Mucosa of gallbladder (tissue), 1 donor: Measurements from ENCODE around the gene SBNO1. TPM values are rescaled to one million over a fixed set of nuclear protein-coding genes. Genes with fewer than 3 reads are reported as not detected.
A peak's percentile ranks its signal among the peaks of the same experiment; 100 is the strongest.
"Not testable (repeated sequence)": the region's sequence is repeated elsewhere in the genome, so short reads cannot be mapped to it uniquely, and the experiment has no call there.

Source experiments
- DNase-seq: peaks from one replicate; pipeline ENCODE4 v3.0.0-alpha.2; 2020; ENCODE audit warnings: low spot score
- total RNA-seq: library from RNA; stranded (reverse); gene quantifications from one replicate; pipeline ENCODE4 v1.2.1, GENCODE V29; 2021
- donor health status: DM: no; HTN: no; CAD: no.

Gene SBNO1
- total RNA-seq, 1 donor from 2014 or later = 29.7 TPM

- no peak for DNase-seq
Observed at GRCh38 chr12:123388951-123389559, 24.4 kb upstream of the SBNO1 start.

GRCh38 chr12:123388177-123388950 lies 23.7 kb upstream of the SBNO1 start:
- DNase-seq = peak; percentile 73

GRCh38 chr12:123387508-123388176 lies 23.0 kb upstream of the SBNO1 start:
- DNase-seq = no peak

- DNase-seq = not testable (repeated sequence)
Observed at GRCh38 chr12:123385536-123385935, 20.9 kb upstream of the SBNO1 start.

- no peak for DNase-seq
Observed at GRCh38 chr12:123384994-123385376, 20.3 kb upstream of the SBNO1 start.

- no peak for DNase-seq
Observed at GRCh38 chr12:123384318-123384993, 19.8 kb upstream of the SBNO1 start.

GRCh38 chr12:123382684-123383083 lies 18.0 kb upstream of the SBNO1 start:
- DNase-seq = no peak

GRCh38 chr12:123379391-123379790 lies 14.7 kb upstream of the SBNO1 start:
- no peak for DNase-seq

- DNase-seq = not testable (repeated sequence)
Observed at GRCh38 chr12:123372415-123372814, 7.8 kb upstream of the SBNO1 start.

GRCh38 chr12:123371667-123372368 lies 7.2 kb upstream of the SBNO1 start:
- DNase-seq = not testable (repeated sequence)

GRCh38 chr12:123369229-123369628 lies 4.6 kb upstream of the SBNO1 start:
- no peak for DNase-seq

GRCh38 chr12:123368431-123368830 lies 3.8 kb upstream of the SBNO1 start:
- DNase-seq = not testable (repeated sequence)

GRCh38 chr12:123367511-123367910 lies 2.9 kb upstream of the SBNO1 start:
- no peak for DNase-seq

- peak; percentile 99 for DNase-seq
Observed at GRCh38 chr12:123365025-123365917, 624 bp upstream of the SBNO1 start.

GRCh38 chr12:123363740-123364531 lies 711 bp downstream of the SBNO1 start:
- no peak for DNase-seq

GRCh38 chr12:123363390-123363739 lies 1.3 kb downstream of the SBNO1 start:
- no peak for DNase-seq

GRCh38 chr12:123358035-123358434 lies 6.6 kb downstream of the SBNO1 start:
- DNase-seq = no peak

- DNase-seq = no peak
Observed at GRCh38 chr12:123356159-123356670, 8.4 kb downstream of the SBNO1 start.

- DNase-seq = no peak
Observed at GRCh38 chr12:123354600-123354999, 10.0 kb downstream of the SBNO1 start.

- no peak for DNase-seq
Observed at GRCh38 chr12:123351349-123351748, 13.3 kb downstream of the SBNO1 start.
